Measurements from ENCODE around the gene HIP1R.

The HIP1R gene

GRCh38 chr12:122830517-122831214 is 4.6 kb upstream of the HIP1R start:
- no peak for DNase-seq (ENCODE audit: low read depth)

- DNase-seq (ENCODE audit: low read depth): no peak
Measured at GRCh38 chr12:122834104-122834920, 945 bp upstream of the HIP1R start.

GRCh38 chr12:122835750-122836026 is 431 bp downstream of the HIP1R start:
- DNase-seq (ENCODE audit: low read depth): no peak

- no peak for DNase-seq (ENCODE audit: low read depth)
Measured at GRCh38 chr12:122836027-122836921, 1.0 kb downstream of the HIP1R start.

GRCh38 chr12:122837306-122838265 is 2.3 kb downstream of the HIP1R start:
- no peak for DNase-seq (ENCODE audit: low read depth)

- DNase-seq (ENCODE audit: low read depth): no peak
Measured at GRCh38 chr12:122838841-122839240, 3.6 kb downstream of the HIP1R start.

- no peak for DNase-seq (ENCODE audit: low read depth)
Measured at GRCh38 chr12:122839907-122840554, 4.8 kb downstream of the HIP1R start.

GRCh38 chr12:122840580-122841513 is 5.6 kb downstream of the HIP1R start:
- no peak for DNase-seq (ENCODE audit: low read depth)

- peak; percentile 66 for DNase-seq (ENCODE audit: low read depth)
Measured at GRCh38 chr12:122841544-122842321, 6.5 kb downstream of the HIP1R start.

- DNase-seq (ENCODE audit: low read depth): no peak
Measured at GRCh38 chr12:122842505-122843405, 7.5 kb downstream of the HIP1R start.

- no peak for DNase-seq (ENCODE audit: low read depth)
Measured at GRCh38 chr12:122843455-122843854, 8.2 kb downstream of the HIP1R start.

GRCh38 chr12:122844366-122844971 is 9.2 kb downstream of the HIP1R start:
- DNase-seq (ENCODE audit: low read depth): no peak

GRCh38 chr12:122845041-122845864 is 10.0 kb downstream of the HIP1R start:
- DNase-seq (ENCODE audit: low read depth): no peak

GRCh38 chr12:122845865-122846621 is 10.8 kb downstream of the HIP1R start:
- no peak for DNase-seq (ENCODE audit: low read depth)

- DNase-seq (ENCODE audit: low read depth): no peak
Measured at GRCh38 chr12:122846622-122847515, 11.6 kb downstream of the HIP1R start.

Data from GM04503 (cell line).